HG03457 (cell line): Measurements from ENCODE around the gene CGB2.
"Not testable (repeated sequence)": the region's sequence is repeated elsewhere in the genome, so short reads cannot be mapped to it uniquely, and the experiment has no call there.

Experiments
- ATAC-seq: cut with Tn5 transposase; IDR thresholded peaks from one replicate; pipeline ENCODE4 v1.9.1; 2021; ENCODE audit warnings: moderate number of reproducible peaks; ENCODE audit not compliant: unreplicated experiment

Gene CGB2

DNA sequence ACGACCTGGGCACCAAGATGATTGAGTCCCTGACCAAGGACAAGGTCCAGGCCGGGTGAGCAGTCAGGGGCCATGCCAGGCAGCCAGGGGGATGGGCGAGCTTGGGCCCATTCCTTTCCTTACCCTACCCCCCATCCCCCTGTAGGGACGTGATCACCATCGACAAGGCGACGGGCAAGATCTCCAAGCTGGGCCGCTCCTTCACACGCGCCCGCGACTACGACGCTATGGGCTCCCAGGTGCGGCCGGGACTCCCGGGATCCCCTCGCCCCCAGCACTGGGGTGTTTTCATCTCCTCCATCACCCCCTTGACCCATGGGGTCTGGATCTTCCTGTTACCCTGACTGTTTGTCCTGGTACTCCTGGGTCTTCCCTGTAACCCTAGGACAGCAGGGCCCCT, 21.9 kb upstream of the CGB2 start:
- no peak for ATAC-seq

GRCh38 chr19:49010453-49010852, 21.2 kb upstream of the CGB2 start:
- ATAC-seq, result no peak

DNA sequence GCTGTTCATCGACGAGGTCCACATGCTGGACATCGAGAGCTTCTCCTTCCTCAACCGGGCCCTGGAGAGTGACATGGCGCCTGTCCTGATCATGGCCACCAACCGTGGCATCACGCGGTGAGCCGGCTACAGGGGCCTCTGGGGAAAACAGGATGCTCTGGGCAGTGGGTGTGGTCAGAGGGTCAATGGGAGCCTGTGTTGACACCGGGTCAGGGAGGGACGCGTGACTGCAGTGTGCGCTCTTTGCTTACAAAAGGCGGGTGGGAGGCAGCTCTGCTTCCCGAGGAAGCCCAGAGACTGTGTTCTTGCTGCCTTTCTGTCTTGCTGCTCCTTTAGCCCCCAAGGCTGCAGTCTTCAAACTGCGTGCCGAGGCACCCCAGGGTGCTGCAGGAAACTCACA, 20.5 kb upstream of the CGB2 start:
- ATAC-seq, result no peak

- no peak for ATAC-seq
Observed at GRCh38 chr19:49014123-49014869, 17.4 kb upstream of the CGB2 start.

DNA sequence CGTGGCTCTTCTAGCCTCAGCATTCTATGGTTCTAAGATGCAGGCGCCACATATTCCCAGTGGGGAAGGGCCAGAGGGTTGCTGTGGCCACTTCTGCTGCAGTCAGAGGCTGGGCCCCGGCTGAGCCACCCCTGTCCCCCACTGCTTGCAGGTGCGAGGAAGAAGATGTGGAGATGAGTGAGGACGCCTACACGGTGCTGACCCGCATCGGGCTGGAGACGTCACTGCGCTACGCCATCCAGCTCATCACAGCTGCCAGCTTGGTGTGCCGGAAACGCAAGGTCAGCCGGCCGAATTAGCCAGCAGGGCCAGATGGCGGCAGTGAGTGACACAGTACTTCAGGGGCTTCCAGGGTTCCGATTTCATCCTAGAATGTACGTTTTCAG, 16.8 kb upstream of the CGB2 start:
- no peak for ATAC-seq

DNA sequence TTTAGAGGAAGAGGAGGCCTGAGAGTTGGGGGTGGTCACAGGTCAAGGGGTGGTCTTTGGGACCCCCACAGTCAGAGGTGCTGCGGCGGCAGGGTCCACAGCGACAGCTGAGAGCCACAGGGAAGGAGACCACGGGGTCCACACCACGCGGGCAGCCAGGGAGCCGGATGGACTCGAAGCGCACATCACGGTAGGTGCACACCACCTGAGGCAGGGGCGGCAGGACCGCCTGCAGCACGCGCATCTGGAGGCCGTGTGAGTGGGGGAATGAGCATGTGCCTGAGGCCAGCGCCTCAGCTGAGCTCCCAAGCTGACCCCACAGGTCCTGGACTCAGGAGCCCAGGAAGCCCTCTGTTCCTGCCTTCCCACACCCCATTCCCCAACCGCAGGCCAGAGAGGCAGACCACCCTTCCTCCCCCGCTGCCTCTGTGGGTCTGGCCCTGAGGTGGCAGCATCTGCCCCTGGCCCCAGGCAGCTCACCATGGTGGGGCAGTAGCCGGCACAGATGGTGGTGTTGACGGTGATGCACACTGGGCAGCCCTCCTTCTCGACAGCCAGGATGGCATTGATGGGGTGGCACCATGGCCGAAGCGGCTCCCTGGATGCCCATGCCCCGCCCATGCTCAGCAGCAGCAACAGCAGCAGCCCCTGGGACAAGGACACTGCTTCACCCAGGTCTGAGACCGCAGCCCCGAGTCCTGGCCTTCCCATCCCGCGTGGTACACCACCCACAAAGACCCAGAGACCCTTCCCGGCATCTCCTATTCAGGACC, 15.4 kb upstream of the CGB2 start:
- no peak for ATAC-seq

DNA sequence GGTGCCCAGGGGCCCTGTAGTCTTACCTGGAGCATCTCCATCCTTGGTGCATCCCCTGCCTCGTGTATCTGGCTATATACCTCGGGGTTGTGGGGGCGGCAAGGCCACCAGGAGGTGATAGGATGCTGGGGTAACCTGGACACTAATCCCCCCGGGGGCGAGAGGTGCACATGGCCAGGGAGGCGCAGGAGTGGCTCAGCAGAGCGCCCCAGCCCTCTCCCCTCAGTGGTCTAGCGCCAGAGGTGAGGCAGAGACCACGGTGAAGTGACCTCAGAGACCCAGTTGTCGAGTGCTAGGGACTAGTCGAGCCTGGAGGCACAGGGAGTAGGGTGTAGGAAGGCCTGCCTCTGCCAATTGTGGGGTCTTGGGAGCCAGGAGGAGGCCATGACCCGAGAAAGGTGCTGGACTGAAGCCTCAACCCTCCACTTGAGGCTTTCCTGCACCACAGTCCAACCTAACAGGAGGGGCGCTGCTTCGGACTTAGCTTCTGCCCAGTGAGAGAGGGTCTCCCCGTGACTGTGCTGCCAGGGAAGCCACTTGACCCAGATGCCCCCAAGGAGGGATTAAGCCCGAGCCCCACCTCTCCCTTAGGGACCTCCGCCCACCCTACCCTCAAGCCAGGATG, 14.5 kb upstream of the CGB2 start, which contains the start of gene LHB:
LHB (minus strand) TSS at position 51 of the 625 bp plus-strand sequence; CDS start at position 41, 10 bp downstream.
- ATAC-seq, result no peak

DNA sequence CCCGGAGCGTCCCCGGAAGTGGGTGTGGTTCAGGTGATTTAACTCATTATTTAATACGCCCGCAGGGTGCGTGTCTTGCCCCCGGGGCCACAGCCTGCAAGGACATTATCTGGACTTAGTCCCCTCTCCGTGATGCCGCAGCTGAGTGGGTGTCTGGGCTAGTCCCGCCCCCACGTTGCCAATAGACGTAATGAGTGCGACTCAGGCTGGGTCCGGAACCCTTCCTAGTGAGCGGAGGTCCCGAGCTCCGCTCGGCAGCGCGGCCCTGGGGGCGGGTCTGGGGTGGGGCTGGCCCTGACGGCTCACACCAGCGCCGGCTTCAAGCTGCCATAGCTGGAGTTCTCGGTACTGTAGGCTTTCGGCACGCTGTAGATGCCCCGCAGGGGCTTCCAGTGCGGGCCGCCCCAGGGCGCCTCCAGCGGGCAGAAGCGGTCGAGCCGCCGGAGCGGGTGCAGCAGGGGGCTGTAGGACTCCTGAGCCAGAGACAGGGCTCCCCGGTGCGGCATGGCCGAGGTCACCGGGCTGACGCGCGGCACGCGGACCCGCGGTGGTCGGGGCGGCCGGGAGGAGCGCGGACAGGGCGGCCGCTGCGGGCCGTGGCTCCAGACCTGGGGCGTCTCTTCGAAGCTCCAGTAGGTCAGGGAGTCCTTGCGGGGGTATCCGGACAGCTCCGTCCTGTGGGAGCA, 13.9 kb upstream of the CGB2 start:
- ATAC-seq, result no peak

- not testable (repeated sequence) for ATAC-seq
Observed at GRCh38 chr19:49018388-49019241, 13.1 kb upstream of the CGB2 start.

- no peak for ATAC-seq
Observed at GRCh38 chr19:49019242-49019932, 12.3 kb upstream of the CGB2 start.

GRCh38 chr19:49020342-49020741, 11.3 kb upstream of the CGB2 start:
- ATAC-seq, result no peak

GRCh38 chr19:49020931-49021895, 10.5 kb upstream of the CGB2 start:
- no peak for ATAC-seq

GRCh38 chr19:49022116-49022515, 9.6 kb upstream of the CGB2 start:
- no peak for ATAC-seq

DNA sequence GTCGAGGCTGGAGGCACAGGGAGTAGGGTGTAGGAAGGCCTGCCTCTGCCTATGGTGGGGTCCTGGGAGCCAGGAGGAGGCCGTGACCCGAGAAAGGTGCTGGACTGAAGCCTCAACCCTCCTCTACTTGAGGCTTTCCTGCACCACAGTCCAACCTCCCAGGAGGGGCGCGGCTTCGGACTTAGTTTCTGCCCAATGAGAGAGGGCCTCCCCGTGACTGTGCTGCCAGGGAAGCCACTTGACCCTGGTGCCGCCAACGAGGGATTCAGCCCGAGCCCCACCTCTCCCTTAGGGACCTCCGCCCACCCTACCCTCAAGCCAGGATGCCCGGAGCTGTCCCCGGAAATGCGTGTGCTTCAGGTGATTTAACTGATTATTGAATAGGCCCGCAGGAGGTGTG, 7.5 kb upstream of the CGB2 start, which contains the start of gene CGB3:
CGB3 (minus strand) TSS at position 101 of the 400 bp plus-strand sequence. CDS start 362 bp downstream, outside the sequence.
- ATAC-seq, result not testable (repeated sequence)

DNA sequence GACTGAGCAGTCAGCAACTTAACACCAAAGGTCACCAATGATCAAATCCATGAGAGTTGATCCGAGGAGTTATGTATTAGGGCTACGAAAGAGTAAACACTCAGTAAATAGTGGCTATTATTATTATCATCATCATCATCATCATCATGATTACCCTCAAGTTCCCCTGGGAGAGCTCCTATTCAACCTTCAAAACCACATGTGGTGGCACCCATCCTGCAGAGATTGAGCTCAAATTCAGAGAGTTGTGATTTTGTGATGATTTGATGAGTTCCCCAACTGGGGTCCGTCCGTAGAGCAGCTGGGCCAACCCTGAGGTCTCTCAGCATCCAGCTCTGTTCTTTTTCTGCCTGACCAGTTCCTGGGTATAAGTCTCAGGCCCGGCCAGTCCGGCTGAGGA, 6.6 kb upstream of the CGB2 start:
- not testable (repeated sequence) for ATAC-seq

GRCh38 chr19:49025599-49025998, 6.1 kb upstream of the CGB2 start:
- not testable (repeated sequence) for ATAC-seq

DNA sequence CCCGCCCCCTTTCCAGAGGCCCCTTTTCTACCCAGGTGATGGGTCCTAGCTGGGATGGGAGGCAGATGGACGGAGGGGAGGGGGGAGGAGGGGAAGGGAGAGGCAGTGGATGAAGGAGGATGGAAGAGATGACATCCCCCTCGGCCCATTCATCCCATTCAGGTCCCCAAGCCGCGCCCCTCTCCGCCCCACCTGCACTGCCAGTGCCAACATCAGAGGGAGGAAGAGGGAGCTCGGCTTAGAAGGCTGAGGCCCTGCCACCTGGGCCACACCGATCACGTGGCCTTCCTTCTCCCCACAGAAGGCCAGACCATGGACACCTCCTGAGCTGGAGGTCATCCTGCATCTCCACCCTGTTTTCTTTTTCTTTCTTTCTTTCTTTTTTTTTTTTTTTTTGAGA, 3.0 kb upstream of the CGB2 start:
- ATAC-seq, result not testable (repeated sequence)

GRCh38 chr19:49029749-49030148, 1.9 kb upstream of the CGB2 start:
- ATAC-seq, result not testable (repeated sequence)
